Measurements from ENCODE around the gene WNT10A.
A peak's percentile ranks its signal among the peaks of the same experiment; 100 is the strongest.

The WNT10A gene

DNA sequence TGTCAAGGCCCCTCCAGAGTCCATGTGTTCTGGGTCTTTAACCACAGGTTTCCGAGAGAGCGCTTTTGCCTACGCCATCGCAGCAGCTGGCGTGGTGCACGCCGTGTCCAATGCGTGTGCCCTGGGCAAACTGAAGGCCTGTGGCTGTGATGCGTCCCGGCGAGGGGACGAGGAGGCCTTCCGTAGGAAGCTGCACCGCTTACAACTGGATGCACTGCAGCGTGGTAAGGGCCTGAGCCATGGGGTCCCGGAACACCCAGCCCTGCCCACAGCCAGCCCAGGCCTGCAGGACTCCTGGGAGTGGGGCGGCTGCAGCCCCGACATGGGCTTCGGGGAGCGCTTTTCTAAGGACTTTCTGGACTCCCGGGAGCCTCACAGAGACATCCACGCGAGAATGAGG, 9.3 kb downstream of the WNT10A start:
- TF ChIP-seq, protein P1, sequence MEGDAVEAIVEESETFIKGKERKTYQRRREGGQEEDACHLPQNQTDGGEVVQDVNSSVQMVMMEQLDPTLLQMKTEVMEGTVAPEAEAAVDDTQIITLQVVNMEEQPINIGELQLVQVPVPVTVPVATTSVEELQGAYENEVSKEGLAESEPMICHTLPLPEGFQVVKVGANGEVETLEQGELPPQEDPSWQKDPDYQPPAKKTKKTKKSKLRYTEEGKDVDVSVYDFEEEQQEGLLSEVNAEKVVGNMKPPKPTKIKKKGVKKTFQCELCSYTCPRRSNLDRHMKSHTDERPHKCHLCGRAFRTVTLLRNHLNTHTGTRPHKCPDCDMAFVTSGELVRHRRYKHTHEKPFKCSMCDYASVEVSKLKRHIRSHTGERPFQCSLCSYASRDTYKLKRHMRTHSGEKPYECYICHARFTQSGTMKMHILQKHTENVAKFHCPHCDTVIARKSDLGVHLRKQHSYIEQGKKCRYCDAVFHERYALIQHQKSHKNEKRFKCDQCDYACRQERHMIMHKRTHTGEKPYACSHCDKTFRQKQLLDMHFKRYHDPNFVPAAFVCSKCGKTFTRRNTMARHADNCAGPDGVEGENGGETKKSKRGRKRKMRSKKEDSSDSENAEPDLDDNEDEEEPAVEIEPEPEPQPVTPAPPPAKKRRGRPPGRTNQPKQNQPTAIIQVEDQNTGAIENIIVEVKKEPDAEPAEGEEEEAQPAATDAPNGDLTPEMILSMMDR (IDR thresholded peaks at IDR 0.05), result no peak
- TF ChIP-seq ZFX (IDR thresholded peaks at IDR 0.05; ENCODE audit: borderline replicate concordance), result no peak
- H3K27ac ChIP-seq, result no peak overlapping the region

DNA sequence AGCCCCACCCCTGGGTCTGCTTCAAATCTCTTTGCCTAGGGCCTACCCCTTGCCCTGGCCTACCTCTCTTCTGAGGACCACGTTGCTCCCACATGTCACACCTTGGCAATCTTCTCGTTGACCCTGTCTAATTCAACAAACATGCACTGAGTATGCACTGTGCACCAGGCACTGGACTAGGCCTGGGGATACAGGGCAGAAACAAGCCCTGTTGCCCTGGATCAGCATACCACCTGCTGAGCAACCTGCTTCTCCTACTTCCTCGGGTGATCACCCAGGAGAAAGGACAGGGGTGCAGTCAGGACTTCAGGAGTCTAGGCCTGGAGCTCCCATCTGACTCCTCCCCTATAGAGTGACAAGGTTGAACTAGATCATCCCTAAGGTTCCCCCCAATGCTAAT, 9.7 kb downstream of the WNT10A start:
- no peak overlapping the region for H3K27ac ChIP-seq
- no peak for TF ChIP-seq ZFX (IDR thresholded peaks at IDR 0.05; ENCODE audit: borderline replicate concordance)
- TF ChIP-seq, protein P1 (IDR thresholded peaks at IDR 0.05), result no peak

DNA sequence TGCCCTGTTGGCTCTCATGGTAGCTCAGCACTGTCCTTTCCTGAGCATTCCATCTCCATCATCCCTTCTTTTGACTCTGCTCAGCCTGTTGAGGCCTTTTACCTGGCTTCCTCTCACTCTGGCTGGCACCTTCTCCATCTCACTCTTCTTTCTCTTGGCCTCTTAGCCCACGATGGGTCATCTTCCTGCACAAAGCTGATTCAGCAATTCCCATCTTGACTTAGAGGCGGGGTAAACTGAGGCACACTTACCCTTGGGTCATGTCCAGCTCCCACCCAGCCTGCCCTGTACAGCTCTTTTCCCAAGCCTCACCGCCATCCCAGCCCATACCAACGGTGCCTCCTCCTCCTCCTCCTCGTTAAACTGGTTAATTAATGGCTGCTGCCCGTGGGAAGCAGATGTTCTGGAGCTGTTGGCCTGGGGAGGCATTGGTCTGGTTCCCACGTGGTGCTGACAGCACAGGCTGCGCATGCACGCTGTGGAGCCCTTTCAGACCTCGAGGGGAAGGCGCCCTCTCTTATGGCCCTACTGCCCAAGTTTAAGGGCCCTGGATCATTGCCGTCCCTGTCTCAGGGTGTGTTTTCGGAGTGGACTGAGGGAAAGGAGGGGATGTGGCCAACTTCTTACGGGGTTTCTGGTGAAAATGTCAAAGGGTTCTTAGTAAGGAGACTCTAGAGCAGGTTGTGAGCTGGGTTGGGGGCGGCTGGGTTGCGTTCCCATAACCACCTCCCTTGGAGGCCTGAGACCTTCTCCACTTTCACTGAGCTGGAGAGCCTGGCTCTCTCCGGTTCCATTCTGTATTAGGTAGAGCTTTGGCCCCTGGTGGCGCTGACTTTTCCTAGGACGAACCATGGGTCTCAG, 10.9 kb downstream of the WNT10A start:
- no peak overlapping the region for H3K27ac ChIP-seq
- TF ChIP-seq, protein P1 (IDR thresholded peaks at IDR 0.05), result no peak
- no peak for TF ChIP-seq ZFX (IDR thresholded peaks at IDR 0.05; ENCODE audit: borderline replicate concordance)

DNA sequence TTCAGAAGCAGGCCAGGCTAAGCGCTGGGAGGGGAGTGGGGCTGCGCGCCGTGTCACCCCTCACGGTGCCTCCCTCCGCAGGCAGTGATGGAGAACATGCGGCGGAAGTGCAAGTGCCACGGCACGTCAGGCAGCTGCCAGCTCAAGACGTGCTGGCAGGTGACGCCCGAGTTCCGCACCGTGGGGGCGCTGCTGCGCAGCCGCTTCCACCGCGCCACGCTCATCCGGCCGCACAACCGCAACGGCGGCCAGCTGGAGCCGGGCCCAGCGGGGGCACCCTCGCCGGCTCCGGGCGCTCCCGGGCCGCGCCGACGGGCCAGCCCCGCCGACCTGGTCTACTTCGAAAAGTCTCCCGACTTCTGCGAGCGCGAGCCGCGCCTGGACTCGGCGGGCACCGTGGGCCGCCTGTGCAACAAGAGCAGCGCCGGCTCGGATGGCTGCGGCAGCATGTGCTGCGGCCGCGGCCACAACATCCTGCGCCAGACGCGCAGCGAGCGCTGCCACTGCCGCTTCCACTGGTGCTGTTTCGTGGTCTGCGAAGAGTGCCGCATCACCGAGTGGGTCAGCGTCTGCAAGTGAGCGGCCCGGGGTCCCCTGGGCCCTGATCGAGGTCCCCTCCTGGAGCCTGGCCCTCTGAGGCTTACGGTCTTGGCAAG, 12.2 kb downstream of the WNT10A start:
- TF ChIP-seq, protein P1 (IDR thresholded peaks at IDR 0.05), result peak; percentile 89
- no peak for TF ChIP-seq ZFX (IDR thresholded peaks at IDR 0.05; ENCODE audit: borderline replicate concordance)
- H3K27ac ChIP-seq, result no peak overlapping the region

DNA sequence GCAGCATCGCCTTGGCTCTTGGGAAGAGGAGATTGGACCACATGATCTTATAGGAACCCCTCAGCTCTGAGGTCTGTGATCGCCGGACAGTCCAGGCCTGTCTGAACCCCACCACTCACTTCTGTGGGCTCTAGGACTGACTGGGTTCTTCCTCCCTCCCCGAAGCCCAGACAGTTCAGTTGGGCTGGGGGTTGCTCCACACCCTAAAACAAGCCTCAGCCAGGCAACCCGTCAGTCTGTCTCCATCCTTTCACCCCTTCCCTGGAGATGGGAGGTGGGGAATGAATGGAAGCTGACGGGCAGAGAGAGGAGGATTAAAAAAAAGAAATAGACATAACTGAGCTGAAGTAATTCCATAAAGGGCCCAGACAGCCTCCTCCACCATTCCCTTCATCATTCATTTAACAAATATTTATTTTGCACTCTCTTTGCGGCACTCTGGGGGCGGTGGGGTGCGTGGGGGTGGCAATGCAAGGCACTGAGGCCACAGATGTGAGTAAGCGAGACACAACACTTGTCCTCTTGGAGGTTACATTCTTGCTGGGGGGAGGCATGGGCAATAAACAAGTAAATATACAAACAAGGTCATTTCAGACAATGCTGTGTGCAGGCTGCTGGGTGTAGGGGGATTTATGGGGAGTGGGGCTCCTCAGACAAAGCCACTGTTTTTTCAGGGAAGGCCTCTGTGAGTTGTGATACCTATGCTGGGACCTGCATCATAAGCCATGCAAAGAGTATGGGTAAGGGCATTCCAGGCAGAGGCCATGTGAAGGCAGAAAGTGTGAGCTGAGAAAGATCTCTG, 12.9 kb downstream of the WNT10A start:
- TF ChIP-seq, protein P1 (IDR thresholded peaks at IDR 0.05), result no peak
- no peak for TF ChIP-seq ZFX (IDR thresholded peaks at IDR 0.05; ENCODE audit: borderline replicate concordance)
- no peak overlapping the region for H3K27ac ChIP-seq

DNA sequence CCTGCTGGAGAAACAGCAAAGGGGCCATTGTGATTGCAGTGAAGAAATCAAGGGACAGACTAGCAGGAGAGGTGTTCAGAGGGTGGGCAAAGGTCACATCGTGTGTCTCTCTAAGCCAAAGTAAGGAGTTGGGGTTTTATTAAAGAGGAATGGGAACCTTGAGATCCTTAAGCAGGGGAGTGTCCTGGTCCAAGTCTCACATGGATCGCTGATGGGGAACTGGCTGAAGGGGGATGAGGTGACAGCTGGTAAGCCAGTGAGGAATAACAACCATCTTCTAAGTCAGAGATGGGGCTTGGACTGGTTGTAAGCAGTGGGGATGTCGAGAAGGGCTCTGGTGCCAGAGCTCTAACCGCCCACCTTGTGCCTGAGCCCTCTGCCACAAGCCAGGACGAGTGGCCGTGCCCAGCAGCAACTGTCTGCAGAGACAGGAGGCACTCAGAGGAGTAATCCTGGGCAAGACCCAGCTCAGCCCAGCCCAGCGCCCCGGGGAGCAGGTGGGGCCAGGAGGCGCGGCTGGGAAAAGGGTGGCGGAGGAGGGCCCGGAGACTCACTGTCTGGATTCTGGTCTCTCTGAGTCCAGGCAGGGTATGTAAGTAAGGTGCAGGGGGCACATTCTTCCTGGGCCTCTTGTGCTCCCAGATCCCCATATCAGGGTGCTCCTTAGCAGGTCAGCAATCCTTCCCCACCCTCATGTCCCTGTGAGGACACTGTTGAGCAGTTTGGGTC, 13.7 kb downstream of the WNT10A start:
- TF ChIP-seq, protein P1 (IDR thresholded peaks at IDR 0.05), result no peak
- TF ChIP-seq ZFX (IDR thresholded peaks at IDR 0.05; ENCODE audit: borderline replicate concordance), result no peak

More for the DNA sequence above, 13.7 kb downstream of the WNT10A start:
- H3K27ac ChIP-seq, result no peak overlapping the region

All from 22Rv1 (cell line).